Activated naive CD4-positive, alpha-beta T cell treated with anti-CD3 and anti-CD28 coated beads, Interleukin-2, amount 50 U/mL, for 24 hours (primary cell): ENCODE measurements around the gene TEKT3.

Experiments
- H3K27ac Mint-ChIP-seq: one replicate; pipeline ENCODE4 v1.8.0; 2021; ENCODE audit warnings: mild to moderate bottlenecking, mixed read lengths
- H3K27me3 Mint-ChIP-seq: one replicate; pipeline ENCODE4 v1.8.0; 2021; ENCODE audit warnings: mixed read lengths
- H3K36me3 Mint-ChIP-seq: one replicate; pipeline ENCODE4 v1.8.0; 2021; ENCODE audit warnings: mixed read lengths
- H3K4me1 Mint-ChIP-seq: one replicate; pipeline ENCODE4 v1.8.0; 2021; ENCODE audit warnings: mixed read lengths
- H3K4me3 Mint-ChIP-seq: one replicate; pipeline ENCODE4 v1.8.0; 2021; ENCODE audit warnings: mild to moderate bottlenecking, mixed read lengths
- H3K9me3 Mint-ChIP-seq: one replicate; pipeline ENCODE4 v1.8.0; 2021; ENCODE audit warnings: mixed read lengths

Gene TEKT3

GRCh38 chr17:15323131-15323530, 18.3 kb downstream of the TEKT3 start:
- Mint-ChIP-seq H3K4me3 (no peak overlapping the region), H3K9me3 (no peaks in the 10 kb centered on the region), H3K27me3 (no peaks in the 10 kb centered on the region), H3K4me1 (no peaks in the 10 kb centered on the region), H3K27ac (no peak overlapping the region), H3K36me3 (no peaks in the 10 kb centered on the region)

GRCh38 chr17:15321556-15322251, 19.7 kb downstream of the TEKT3 start:
- H3K4me3 Mint-ChIP-seq: no peak overlapping the region
- H3K9me3 Mint-ChIP-seq: no peaks in the 10 kb centered on the region
- H3K27me3 Mint-ChIP-seq: no peaks in the 10 kb centered on the region
- H3K4me1 Mint-ChIP-seq: no peaks in the 10 kb centered on the region
- no peaks in the 10 kb centered on the region for H3K36me3 Mint-ChIP-seq
- H3K27ac Mint-ChIP-seq: no peak overlapping the region

GRCh38 chr17:15319452-15320010, 21.9 kb downstream of the TEKT3 start:
- no peak overlapping the region for H3K4me3 Mint-ChIP-seq
- no peaks in the 10 kb centered on the region for H3K4me1 Mint-ChIP-seq
- H3K36me3 Mint-ChIP-seq: no peaks in the 10 kb centered on the region
- peaks cover 4% of the 10 kb centered on the region for H3K27me3 Mint-ChIP-seq
- no peaks in the 10 kb centered on the region for H3K9me3 Mint-ChIP-seq
- H3K27ac Mint-ChIP-seq: no peak overlapping the region

- Mint-ChIP-seq H3K4me3 (no peak overlapping the region), H3K27ac (no peak overlapping the region), H3K9me3 (no peaks in the 10 kb centered on the region), H3K27me3 (peaks cover 4% of the 10 kb centered on the region), H3K36me3 (no peaks in the 10 kb centered on the region), H3K4me1 (no peaks in the 10 kb centered on the region)
Measured at GRCh38 chr17:15311996-15312395, 29.4 kb downstream of the TEKT3 start.

- Mint-ChIP-seq H3K27me3 (no peaks in the 10 kb centered on the region), H3K27ac (no peak overlapping the region), H3K9me3 (no peaks in the 10 kb centered on the region), H3K4me3 (no peak overlapping the region), H3K36me3 (no peaks in the 10 kb centered on the region), H3K4me1 (no peaks in the 10 kb centered on the region)
Measured at GRCh38 chr17:15309793-15310192, 31.6 kb downstream of the TEKT3 start.

GRCh38 chr17:15309236-15309635, 32.2 kb downstream of the TEKT3 start:
- H3K36me3 Mint-ChIP-seq: no peaks in the 10 kb centered on the region
- H3K27me3 Mint-ChIP-seq: no peaks in the 10 kb centered on the region
- H3K9me3 Mint-ChIP-seq: no peaks in the 10 kb centered on the region
- no peak overlapping the region for H3K27ac Mint-ChIP-seq
- no peaks in the 10 kb centered on the region for H3K4me1 Mint-ChIP-seq
- no peak overlapping the region for H3K4me3 Mint-ChIP-seq

- no peaks in the 10 kb centered on the region for H3K36me3 Mint-ChIP-seq
- no peak overlapping the region for H3K27ac Mint-ChIP-seq
- H3K4me1 Mint-ChIP-seq: no peaks in the 10 kb centered on the region
- H3K4me3 Mint-ChIP-seq: no peak overlapping the region
- H3K27me3 Mint-ChIP-seq: no peaks in the 10 kb centered on the region
- no peaks in the 10 kb centered on the region for H3K9me3 Mint-ChIP-seq
Measured at GRCh38 chr17:15308758-15309157, 32.6 kb downstream of the TEKT3 start.

GRCh38 chr17:15307710-15308111, 33.7 kb downstream of the TEKT3 start:
- Mint-ChIP-seq H3K4me3 (no peak overlapping the region), H3K9me3 (no peaks in the 10 kb centered on the region), H3K27ac (no peak overlapping the region), H3K36me3 (no peaks in the 10 kb centered on the region), H3K4me1 (no peaks in the 10 kb centered on the region), H3K27me3 (no peaks in the 10 kb centered on the region)

GRCh38 chr17:15303851-15304250, 37.5 kb downstream of the TEKT3 start:
- no peaks in the 10 kb centered on the region for H3K9me3 Mint-ChIP-seq
- no peaks in the 10 kb centered on the region for H3K4me1 Mint-ChIP-seq
- H3K36me3 Mint-ChIP-seq: no peaks in the 10 kb centered on the region
- peaks cover 6% of the 10 kb centered on the region for H3K27me3 Mint-ChIP-seq
- H3K27ac Mint-ChIP-seq: no peak overlapping the region
- no peak overlapping the region for H3K4me3 Mint-ChIP-seq

- Mint-ChIP-seq H3K27ac (no peak overlapping the region), H3K36me3 (no peaks in the 10 kb centered on the region), H3K9me3 (no peaks in the 10 kb centered on the region), H3K4me1 (no peaks in the 10 kb centered on the region), H3K4me3 (no peak overlapping the region), H3K27me3 (peaks cover 6% of the 10 kb centered on the region)
Measured at GRCh38 chr17:15303268-15303667, 38.1 kb downstream of the TEKT3 start.

GRCh38 chr17:15301845-15302244, 39.6 kb downstream of the TEKT3 start:
- Mint-ChIP-seq H3K27me3 (peaks cover 6% of the 10 kb centered on the region), H3K4me3 (no peak overlapping the region), H3K9me3 (no peaks in the 10 kb centered on the region), H3K4me1 (no peaks in the 10 kb centered on the region), H3K27ac (no peak overlapping the region), H3K36me3 (no peaks in the 10 kb centered on the region)

GRCh38 chr17:15298176-15298575, 43.2 kb downstream of the TEKT3 start:
- Mint-ChIP-seq H3K4me3 (no peak overlapping the region), H3K4me1 (no peaks in the 10 kb centered on the region), H3K9me3 (no peaks in the 10 kb centered on the region), H3K27me3 (peaks cover 8% of the 10 kb centered on the region), H3K36me3 (no peaks in the 10 kb centered on the region), H3K27ac (no peak overlapping the region)

GRCh38 chr17:15293558-15293957, 47.8 kb downstream of the TEKT3 start:
- Mint-ChIP-seq H3K27me3 (peaks cover 5% of the 10 kb centered on the region), H3K4me1 (no peaks in the 10 kb centered on the region), H3K27ac (no peak overlapping the region), H3K9me3 (no peaks in the 10 kb centered on the region), H3K4me3 (no peak overlapping the region), H3K36me3 (no peaks in the 10 kb centered on the region)

- H3K27ac Mint-ChIP-seq: no peak overlapping the region
- H3K36me3 Mint-ChIP-seq: no peaks in the 10 kb centered on the region
- H3K9me3 Mint-ChIP-seq: no peaks in the 10 kb centered on the region
- no peak overlapping the region for H3K4me3 Mint-ChIP-seq
- H3K27me3 Mint-ChIP-seq: peaks cover 17% of the 10 kb centered on the region
- no peaks in the 10 kb centered on the region for H3K4me1 Mint-ChIP-seq
Measured at GRCh38 chr17:15291674-15292361, 49.6 kb downstream of the TEKT3 start.

- Mint-ChIP-seq H3K4me1 (no peaks in the 10 kb centered on the region), H3K4me3 (no peak overlapping the region), H3K27me3 (peaks cover 19% of the 10 kb centered on the region)
Measured at GRCh38 chr17:15290605-15291004, 50.8 kb downstream of the TEKT3 start.

More at GRCh38 chr17:15290605-15291004, 50.8 kb downstream of the TEKT3 start:
- no peaks in the 10 kb centered on the region for H3K9me3 Mint-ChIP-seq
- no peak overlapping the region for H3K27ac Mint-ChIP-seq
- no peaks in the 10 kb centered on the region for H3K36me3 Mint-ChIP-seq
